Breast epithelium (tissue), 3 donors: ENCODE measurements around the gene MBP.

Experiments used
- CTCF ChIP-seq, 3 donors: fragments of 450-650 bp; IDR thresholded peaks; one replicate each; pipeline ENCODE4 v1.5.1; 2016 to 2017; ENCODE audit warnings: antibody characterized with exemption in 3 of 3, mild to moderate bottlenecking in 3 of 3, moderate library complexity in 3 of 3
- POLR2A ChIP-seq: fragments of 450-650 bp; IDR thresholded peaks from one replicate; pipeline ENCODE4 v1.6.1; 2016; ENCODE audit warnings: antibody characterized with exemption, mild to moderate bottlenecking, moderate library complexity
- POLR2AphosphoS5 ChIP-seq, 3 donors: sonication (generic); formaldehyde crosslinking; IDR thresholded peaks; one replicate each; pipeline ENCODE4 v1.6.1; 2017; ENCODE audit warnings: antibody characterized with exemption in 3 of 3

GRCh38 chr18:76986406-76986805 is 146.2 kb downstream of the MBP start:
- no peak for TF ChIP-seq POLR2A
- TF ChIP-seq CTCF (IDR thresholded peaks at IDR 0.05): no peak
- no peak for TF ChIP-seq POLR2AphosphoS5 (IDR thresholded peaks at IDR 0.05)
